Thyroid gland (tissue), 4 donors: ENCODE results near the gene SFSWAP. TPM values are rescaled to one million over a fixed set of nuclear protein-coding genes. Genes with fewer than 3 reads are reported as not detected.

Experiments
- DNase-seq, 2 donors: peaks; one replicate each; pipeline ENCODE4 v3.0.0-alpha.2; 2019
- H3K27ac ChIP-seq, 3 donors: fragments of 200-600 bp; sonication (generic); 1 replicate in 2 of 3; 2 replicates in 1 of 3; pipeline ENCODE4 v1.5.1; 2016 to 2019; ENCODE audit warnings: mild to moderate bottlenecking in 1 of 3, moderate library complexity in 1 of 3
- H3K27me3 ChIP-seq: fragments of 200-600 bp; sonication (generic); one replicate; pipeline ENCODE4 v1.5.1; 2019
- H3K36me3 ChIP-seq, 2 donors: fragments of 200-600 bp; sonication (generic); one replicate each; pipeline ENCODE4 v1.5.1; 2016 to 2019
- H3K4me1 ChIP-seq, 2 donors: fragments of 200-600 bp; sonication (generic); one replicate each; pipeline ENCODE4 v1.5.1; 2017 to 2019
- H3K4me3 ChIP-seq, 3 donors: fragments of 200-600 bp; sonication (generic); replicated peaks in 1 of 3; 1 replicate in 2 of 3; 2 replicates in 1 of 3; pipeline ENCODE4 v1.5.1; 2016; ENCODE audit warnings: mild to moderate bottlenecking in 1 of 3
- H3K9me3 ChIP-seq: fragments of 200-600 bp; sonication (generic); one replicate; pipeline ENCODE4 v1.5.1; 2017
- POLR2A ChIP-seq, 2 donors: fragments of 450-650 bp; IDR thresholded peaks; one replicate each; pipeline ENCODE4 v1.6.1; 2017; ENCODE audit warnings: antibody characterized with exemption in 2 of 2, mild to moderate bottlenecking in 2 of 2, moderate library complexity in 1 of 2
- WGBS, 2 donors: methylation state at CpG; one replicate each; pipeline ENCODE4 v1.1.5; 2017; 5-methylcytosine and 5-hydroxymethylcytosine counted together
- intact Hi-C: fragments of 100-400 bp; cut with DNase I; formaldehyde crosslinking; loops from one replicate; pipeline ENCODE4 v1.15.1; 2023
- total RNA-seq, 4 donors: library from RNA; depleted of rRNA; stranded (reverse); fragments of >200 nt; gene quantifications; one replicate each; pipeline ENCODE4 v1.2.3, GENCODE V29; 2016
- TF ChIP-seq, protein P1 (sequence below), 6 experiments: fragments of 200-600 bp in 3 of 6; fragments of 450-650 bp in 3 of 6; sonication (generic) in 3 of 6; IDR thresholded peaks; one replicate each; pipeline ENCODE4 v1.5.1; 2016 to 2019; ENCODE audit warnings: antibody characterized with exemption in 6 of 6, mild to moderate bottlenecking in 2 of 6, inconsistent platforms in 1 of 6, moderate library complexity in 1 of 6

The SFSWAP gene
- total RNA-seq, 4 donors from 2014 or later: 36.4 to 50.8 (median 42.6) TPM

GRCh38 chr12:131810726-131811125, 99.8 kb downstream of the SFSWAP start:
- H3K27me3 ChIP-seq: no peaks in the 10 kb centered on the region
- H3K36me3 ChIP-seq: no peaks in the 10 kb centered on the region
- H3K4me3 ChIP-seq: no peak overlapping the region
- 55 to 72% methylated on average over 12 to 13 of the region's 13 CpGs for WGBS, 2 donors
- H3K27ac ChIP-seq: no peak overlapping the region
- intact Hi-C loops: no loop called here
- no peaks in the 10 kb centered on the region for H3K9me3 ChIP-seq
- DNase-seq: no peak
- TF ChIP-seq, protein P1, sequence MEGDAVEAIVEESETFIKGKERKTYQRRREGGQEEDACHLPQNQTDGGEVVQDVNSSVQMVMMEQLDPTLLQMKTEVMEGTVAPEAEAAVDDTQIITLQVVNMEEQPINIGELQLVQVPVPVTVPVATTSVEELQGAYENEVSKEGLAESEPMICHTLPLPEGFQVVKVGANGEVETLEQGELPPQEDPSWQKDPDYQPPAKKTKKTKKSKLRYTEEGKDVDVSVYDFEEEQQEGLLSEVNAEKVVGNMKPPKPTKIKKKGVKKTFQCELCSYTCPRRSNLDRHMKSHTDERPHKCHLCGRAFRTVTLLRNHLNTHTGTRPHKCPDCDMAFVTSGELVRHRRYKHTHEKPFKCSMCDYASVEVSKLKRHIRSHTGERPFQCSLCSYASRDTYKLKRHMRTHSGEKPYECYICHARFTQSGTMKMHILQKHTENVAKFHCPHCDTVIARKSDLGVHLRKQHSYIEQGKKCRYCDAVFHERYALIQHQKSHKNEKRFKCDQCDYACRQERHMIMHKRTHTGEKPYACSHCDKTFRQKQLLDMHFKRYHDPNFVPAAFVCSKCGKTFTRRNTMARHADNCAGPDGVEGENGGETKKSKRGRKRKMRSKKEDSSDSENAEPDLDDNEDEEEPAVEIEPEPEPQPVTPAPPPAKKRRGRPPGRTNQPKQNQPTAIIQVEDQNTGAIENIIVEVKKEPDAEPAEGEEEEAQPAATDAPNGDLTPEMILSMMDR (IDR thresholded peaks at IDR 0.05): no peak
- TF ChIP-seq POLR2A (IDR thresholded peaks at IDR 0.05): no peak
- no peaks in the 10 kb centered on the region for H3K4me1 ChIP-seq

DNA sequence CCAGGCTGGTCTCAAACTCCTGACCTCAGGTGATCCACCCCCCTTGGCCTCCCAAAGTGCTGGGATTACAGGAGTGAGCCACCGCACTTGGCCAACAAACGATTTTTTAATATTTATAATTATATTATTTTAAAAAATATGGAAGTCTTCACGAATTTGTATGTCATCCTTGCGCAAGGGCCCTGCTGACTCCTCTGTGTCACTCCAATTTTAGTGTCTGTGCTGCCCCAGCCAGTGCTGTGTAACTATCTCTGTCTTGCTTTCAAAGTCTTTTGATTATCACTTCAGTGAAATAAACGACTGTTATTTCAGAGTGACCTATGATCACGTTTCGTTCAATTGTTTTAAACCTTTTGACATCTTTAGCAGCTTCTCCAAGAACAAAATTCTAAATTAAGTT, 104.2 kb downstream of the SFSWAP start:
- H3K27me3 ChIP-seq: no peaks in the 10 kb centered on the region
- intact Hi-C loops: no loop called here
- TF ChIP-seq, protein P1 (IDR thresholded peaks at IDR 0.05): no peak
- no peak for TF ChIP-seq POLR2A (IDR thresholded peaks at IDR 0.05)
- H3K9me3 ChIP-seq: no peaks in the 10 kb centered on the region
- no peaks in the 10 kb centered on the region for H3K4me1 ChIP-seq
- H3K27ac ChIP-seq: no peak overlapping the region
- no peaks in the 10 kb centered on the region for H3K36me3 ChIP-seq
- DNase-seq: no peak
- H3K4me3 ChIP-seq: no peak overlapping the region
- WGBS, 2 donors: 90 to 92% methylated on average over 7 of the region's 7 CpGs

GRCh38 chr12:131816495-131816894, 105.6 kb downstream of the SFSWAP start:
- intact Hi-C loops: no loop called here
- Histone ChIP-seq H3K27ac (no peak overlapping the region), H3K4me3 (no peak overlapping the region), H3K36me3 (no peaks in the 10 kb centered on the region), H3K9me3 (no peaks in the 10 kb centered on the region), H3K27me3 (no peaks in the 10 kb centered on the region), H3K4me1 (no peaks in the 10 kb centered on the region)
- TF ChIP-seq, protein P1 (IDR thresholded peaks at IDR 0.05): no peak
- no peak for TF ChIP-seq POLR2A (IDR thresholded peaks at IDR 0.05)
- 54 to 65% methylated on average over 5 of the region's 5 CpGs for WGBS, 2 donors
- no peak for DNase-seq

- TF ChIP-seq, protein P1 (IDR thresholded peaks at IDR 0.05): no peak
- no peak for TF ChIP-seq POLR2A (IDR thresholded peaks at IDR 0.05)
- intact Hi-C loops: no loop called here
- Histone ChIP-seq H3K9me3 (no peaks in the 10 kb centered on the region), H3K4me3 (no peak overlapping the region), H3K27me3 (no peaks in the 10 kb centered on the region), H3K36me3 (no peaks in the 10 kb centered on the region), H3K27ac (no peak overlapping the region), H3K4me1 (no peaks in the 10 kb centered on the region)
- 82 to 84% methylated on average over 18 to 19 of the region's 19 CpGs for WGBS, 2 donors
- no peak for DNase-seq
These were observed 106.4 kb downstream of the SFSWAP start for GRCh38 chr12:131817241-131817640.

DNA sequence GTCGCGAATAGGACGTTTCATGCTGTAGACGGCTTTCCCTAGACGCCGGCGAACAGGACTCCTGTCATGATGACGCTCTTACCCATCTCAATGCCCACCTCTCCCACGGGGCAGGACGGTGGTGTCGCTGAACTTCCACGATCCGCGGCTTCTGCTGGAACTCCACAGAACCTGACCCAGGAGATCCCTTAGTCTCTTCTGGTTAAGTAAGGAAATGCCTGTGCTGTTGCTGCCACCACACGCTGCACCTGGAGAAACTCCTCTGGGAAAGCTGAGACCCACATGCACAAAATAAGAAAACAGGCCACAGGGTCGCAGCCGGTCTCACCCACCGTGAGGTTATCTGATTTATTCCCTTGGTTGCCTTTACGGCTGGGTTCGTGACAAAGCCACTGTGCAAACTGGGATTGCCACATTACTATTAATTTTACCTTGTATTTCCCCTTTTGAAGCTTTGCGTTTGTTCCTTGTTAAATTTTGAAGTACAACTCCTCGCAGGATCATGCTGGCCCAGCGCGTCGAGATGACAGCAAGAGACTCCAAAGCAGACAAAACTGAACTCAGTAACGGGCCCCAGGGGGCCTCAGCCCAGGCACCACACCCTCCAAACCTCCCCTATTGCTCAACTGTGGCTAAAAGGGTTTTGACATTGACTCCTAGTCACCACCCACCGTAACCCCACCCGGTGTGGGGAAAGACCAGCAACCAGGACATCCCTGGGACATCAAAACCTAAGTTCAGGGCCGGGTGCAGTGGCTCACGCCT, 108.1 kb downstream of the SFSWAP start:
- Histone ChIP-seq H3K4me3 (no peak overlapping the region), H3K4me1 (no peaks in the 10 kb centered on the region), H3K36me3 (no peaks in the 10 kb centered on the region), H3K27ac (no peak overlapping the region), H3K27me3 (no peaks in the 10 kb centered on the region), H3K9me3 (no peaks in the 10 kb centered on the region)
- intact Hi-C loops: no loop called here
- TF ChIP-seq, protein P1 (IDR thresholded peaks at IDR 0.05): no peak
- TF ChIP-seq POLR2A (IDR thresholded peaks at IDR 0.05): no peak
- 76 to 83% methylated on average over 25 to 29 of the region's 30 CpGs for WGBS, 2 donors
- DNase-seq: no peak
